Measurements from ENCODE around the gene TADA2B.

DNA sequence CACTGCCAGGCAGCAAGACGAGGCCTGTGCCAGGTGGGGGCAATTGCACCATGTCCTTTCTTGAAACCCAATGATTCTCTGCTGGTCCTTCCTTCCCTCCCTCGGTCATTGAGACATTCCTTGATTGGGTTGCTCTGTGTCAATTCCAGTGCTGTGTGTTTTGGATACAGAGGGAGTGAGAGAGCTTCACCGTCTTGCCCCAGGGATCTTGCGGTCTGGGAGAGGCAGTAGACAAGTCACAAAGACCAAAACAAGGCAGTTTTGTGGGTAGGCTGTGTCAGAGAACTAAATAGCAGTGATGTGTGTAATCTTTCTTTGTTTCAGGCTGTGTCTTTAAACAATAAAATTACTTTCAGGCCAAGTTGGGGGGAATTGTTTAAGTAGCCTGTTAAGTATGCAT, 38.8 kb upstream of the TADA2B start:
- TF ChIP-seq, protein P1, sequence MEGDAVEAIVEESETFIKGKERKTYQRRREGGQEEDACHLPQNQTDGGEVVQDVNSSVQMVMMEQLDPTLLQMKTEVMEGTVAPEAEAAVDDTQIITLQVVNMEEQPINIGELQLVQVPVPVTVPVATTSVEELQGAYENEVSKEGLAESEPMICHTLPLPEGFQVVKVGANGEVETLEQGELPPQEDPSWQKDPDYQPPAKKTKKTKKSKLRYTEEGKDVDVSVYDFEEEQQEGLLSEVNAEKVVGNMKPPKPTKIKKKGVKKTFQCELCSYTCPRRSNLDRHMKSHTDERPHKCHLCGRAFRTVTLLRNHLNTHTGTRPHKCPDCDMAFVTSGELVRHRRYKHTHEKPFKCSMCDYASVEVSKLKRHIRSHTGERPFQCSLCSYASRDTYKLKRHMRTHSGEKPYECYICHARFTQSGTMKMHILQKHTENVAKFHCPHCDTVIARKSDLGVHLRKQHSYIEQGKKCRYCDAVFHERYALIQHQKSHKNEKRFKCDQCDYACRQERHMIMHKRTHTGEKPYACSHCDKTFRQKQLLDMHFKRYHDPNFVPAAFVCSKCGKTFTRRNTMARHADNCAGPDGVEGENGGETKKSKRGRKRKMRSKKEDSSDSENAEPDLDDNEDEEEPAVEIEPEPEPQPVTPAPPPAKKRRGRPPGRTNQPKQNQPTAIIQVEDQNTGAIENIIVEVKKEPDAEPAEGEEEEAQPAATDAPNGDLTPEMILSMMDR (IDR thresholded peaks at IDR 0.05; ENCODE audit: low read length): no peak
- no peak for TF ChIP-seq EZH2 (IDR thresholded peaks at IDR 0.05; ENCODE audit: borderline replicate concordance, low read length)

All from OCI-LY1 (cell line).